ENCODE data around the gene TCEA3.

Gene TCEA3

DNA sequence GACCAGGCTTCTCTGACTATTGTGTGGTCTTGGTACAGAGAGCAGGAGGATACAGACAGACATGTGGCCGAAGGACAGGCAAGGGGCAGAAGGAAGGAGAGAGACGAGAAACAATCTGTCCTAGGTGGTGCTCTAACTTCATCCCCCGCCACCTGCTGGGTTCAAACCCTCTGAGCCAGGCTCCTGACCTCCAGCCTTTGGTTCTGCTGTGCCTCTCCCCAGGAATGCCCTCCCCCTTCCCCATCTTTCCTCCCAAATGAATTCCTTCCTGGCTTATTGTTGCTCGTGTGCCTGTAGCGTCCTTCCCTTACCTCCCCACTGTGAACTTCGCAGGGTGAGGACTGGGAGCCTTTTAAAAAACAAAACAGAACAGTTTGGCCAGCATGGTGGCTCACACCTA is 5.4 kb downstream of the TCEA3 start:
- FAIRE-seq, result no peak

DNA sequence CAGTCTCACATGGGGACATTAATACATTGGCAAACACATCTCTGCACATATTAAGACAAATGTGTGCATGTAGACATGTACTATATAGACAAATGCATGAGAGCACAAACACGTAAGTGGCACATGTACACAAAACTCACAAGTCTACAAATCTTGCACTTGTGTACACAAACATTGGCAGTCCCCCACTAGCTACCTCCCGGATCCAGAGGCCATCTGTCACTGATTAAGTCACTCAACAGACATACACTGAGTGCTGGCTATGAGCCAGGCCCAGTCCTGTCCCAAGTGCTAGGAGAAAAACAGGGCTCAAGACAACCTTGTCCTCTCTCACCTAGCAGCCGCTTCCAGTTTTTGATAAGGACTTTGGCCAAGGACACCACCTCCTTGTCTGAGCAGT is 7.0 kb downstream of the TCEA3 start:
- no peak for FAIRE-seq

DNA sequence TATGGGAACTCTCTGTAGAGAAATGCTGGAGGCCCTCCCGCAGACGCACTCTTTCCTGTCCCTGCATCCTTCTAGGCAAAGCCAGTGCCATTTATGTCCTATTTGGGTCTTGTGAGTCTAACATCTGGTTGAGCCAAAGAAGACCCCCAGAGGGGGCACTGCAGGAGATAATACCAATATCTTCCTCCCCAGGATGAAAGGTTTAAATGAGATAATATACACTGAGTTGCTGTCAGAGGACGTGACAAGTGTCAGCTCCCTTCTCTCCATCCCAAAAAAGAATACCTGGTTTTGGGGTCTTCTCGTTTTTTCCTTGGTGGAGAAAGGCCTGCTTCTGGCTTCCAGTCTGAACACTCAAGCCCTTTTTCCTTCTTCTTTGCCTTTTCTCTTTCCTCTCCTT is 7.6 kb downstream of the TCEA3 start:
- FAIRE-seq, result no peak

DNA sequence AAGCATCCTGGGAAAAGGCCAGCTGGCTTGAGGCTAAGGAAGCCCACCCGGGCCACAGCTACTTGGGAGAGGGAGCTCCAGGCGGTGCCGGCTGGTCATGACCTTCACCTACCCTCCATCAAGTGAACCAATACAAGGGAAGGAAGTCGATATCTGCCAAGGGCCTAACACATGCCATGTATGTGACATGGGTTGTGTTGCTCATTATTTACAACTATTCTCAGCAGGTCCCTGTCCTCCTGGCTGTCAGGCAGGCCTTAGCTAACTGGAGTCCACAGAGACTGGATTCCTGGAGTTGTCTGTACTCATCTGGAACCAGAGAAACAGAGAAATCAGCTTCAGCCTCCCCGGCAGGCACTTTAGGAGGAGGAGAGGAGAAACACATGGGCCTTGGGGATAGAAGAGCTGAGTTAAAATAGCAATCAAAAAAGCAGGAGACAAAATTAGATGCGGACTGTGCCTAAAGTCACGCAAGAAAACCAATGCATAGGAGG is 15.7 kb downstream of the TCEA3 start:
- FAIRE-seq, result no peak

DNA sequence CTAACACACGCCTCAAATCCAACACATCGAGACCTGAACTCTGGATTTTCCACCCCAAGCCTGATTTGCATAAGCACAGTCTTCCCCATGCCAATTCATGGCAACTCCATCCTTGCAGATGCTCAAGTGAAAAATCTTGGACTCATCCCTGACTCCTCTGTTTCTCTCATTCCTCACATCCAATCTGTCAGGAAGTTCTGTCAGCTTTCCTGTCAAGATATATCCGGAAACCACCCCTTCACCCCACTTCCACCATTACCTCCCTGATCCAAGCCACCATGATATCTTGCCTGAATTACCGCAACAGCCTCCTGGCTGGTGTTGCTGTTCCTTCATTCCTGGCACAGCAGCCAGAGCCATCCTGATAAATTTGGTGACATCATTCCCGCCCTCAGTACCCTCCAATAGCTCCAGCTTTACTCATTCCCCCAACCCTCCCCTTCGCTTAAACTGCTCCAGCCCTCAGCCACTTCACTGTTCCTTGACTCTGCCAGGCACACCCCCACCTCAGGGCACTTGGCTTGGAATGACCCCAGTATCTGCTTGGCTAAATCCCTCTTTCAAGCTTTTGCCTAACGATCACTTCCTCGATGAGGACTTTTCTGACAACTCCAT is 17.4 kb downstream of the TCEA3 start:
- no peak for FAIRE-seq

DNA sequence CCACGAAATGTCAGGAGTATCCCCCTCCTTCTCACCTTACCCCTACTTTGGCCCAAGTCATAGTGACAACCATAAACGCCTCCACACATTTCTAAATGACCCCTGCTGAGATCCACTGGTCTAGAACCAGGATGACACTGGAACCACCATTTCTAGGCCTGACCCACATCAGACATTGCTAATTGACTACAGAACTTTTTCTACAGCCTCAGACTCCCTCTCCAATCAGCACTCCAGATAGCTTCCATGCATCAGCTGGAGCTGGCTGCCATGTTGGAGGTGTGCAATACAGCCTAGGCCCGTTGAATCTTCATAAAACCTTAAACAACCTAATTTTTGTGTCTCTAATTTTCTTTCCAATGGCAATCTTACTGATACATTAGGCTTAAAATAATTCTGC is 18.6 kb downstream of the TCEA3 start:
- FAIRE-seq, result no peak

DNA sequence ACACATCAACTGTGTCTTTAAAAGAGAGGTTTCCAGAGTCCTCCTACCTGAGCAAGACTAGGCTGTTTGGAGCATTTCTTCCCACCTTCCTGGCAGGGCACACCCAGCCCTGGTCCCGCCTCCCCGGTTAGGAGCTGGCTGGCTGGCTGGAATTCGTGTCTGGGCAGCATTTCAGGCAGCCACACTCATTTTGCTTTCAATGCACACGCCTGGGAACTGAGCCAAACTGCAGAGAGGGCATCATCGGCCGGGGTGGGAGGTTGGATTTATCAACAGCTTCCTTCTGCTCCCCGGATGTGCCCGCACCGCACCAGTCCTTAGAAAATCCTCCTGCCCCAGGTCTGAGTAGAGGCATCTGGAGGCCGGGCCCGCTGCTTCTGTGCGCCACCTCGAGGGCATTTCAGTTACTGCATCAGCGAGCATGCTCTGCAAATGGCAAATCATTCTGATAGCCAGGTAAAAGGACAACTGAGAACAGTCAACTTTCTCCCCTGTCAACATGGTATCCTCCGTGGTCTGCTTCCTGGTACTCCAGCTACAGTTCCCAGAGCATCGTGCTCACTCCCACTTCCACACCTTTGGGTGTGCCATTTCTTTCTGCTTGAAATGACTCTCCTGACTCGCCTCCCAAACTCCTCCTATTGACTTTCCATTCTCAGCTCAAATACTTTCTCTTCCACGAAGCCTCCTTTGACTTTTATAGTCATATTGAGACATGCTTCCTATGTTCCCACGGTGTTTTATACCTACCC is 20.6 kb downstream of the TCEA3 start:
- FAIRE-seq, result no peak

DNA sequence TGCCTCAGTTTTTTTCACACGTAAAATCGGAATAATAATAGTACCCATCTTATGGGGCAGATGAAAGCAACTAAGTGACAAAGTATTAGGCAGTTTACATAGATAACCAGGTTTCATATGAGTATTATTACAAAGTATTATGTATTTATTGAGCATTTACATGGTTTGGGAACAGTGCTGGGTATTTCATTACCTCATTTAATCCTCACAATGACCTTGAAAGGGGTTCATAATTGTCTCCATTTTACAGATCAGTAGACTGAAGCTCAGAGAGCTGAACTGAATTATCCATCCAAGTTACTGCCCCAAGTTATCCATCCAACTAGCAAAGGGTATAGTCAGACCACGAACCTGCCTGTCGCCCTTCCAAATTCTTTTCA is 21.2 kb downstream of the TCEA3 start:
- no peak for FAIRE-seq

DNA sequence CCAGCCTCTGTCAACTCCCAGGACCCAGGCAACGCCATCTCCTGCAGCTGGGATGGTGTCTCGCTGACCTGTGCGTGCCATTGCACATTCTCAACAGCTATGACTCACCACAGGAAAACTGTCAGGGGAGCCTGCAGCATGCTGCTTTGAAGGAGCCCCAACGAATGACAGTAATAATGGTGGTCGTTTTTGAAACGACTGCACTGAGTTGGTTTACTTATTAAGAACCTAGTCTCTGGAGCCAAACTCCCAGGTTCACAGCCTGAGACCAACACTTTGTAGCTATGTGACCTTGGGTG is 21.6 kb downstream of the TCEA3 start:
- FAIRE-seq, result no peak

DNA sequence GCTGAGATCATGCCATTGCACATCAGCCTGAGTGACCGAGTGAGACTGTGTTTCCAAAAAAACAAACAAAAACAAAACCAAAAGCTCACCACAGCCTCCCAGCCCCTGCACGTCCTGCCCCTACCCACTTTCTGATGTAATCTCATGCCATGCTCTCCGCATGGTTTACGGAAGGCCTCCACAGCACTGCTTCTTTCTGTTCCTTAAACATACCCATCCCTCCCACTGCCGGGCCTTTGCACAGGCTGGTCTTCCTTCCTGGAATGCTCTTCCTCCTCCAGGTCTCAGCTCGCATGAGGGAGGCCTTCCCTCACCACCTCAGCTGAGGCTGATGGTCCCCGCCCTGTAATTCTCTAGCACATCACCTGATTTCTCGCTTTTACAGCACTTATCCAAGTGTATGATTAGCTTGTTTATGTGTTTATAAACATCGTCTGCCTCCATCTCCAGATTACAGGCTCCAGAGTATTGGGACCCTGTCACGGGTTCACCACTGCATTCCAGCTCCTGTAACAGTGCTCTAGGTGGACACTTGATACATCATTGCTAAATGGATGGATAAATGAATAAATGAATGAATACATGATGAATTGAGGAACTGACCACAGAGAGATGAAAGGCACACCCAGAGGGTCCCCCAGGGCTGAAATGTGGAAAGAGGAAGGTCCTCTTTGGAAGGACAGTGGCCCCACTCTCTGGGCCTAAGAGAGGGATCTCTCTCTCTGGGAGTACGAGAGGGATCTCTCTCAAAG is 22.1 kb downstream of the TCEA3 start:
- no peak for FAIRE-seq

DNA sequence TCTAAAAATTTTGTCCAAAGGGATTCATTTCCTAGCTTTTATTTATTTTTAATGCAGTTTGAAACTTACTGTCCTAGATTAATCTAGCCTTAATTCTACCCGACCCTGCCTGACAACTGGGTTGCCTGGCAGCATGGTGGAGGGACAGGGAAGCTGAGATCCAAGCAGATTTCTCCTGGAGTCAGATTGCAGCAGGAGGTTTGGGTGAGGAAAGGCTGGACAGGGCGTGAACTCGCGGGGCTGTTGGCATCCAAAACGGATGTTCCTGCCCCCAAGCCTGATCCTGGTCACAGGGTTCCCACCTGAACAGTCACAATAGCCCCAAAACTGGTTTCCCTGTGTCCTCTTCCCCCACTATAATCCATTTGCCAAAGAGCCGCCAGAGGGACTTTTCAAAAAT is 23.2 kb downstream of the TCEA3 start:
- FAIRE-seq, result no peak

DNA sequence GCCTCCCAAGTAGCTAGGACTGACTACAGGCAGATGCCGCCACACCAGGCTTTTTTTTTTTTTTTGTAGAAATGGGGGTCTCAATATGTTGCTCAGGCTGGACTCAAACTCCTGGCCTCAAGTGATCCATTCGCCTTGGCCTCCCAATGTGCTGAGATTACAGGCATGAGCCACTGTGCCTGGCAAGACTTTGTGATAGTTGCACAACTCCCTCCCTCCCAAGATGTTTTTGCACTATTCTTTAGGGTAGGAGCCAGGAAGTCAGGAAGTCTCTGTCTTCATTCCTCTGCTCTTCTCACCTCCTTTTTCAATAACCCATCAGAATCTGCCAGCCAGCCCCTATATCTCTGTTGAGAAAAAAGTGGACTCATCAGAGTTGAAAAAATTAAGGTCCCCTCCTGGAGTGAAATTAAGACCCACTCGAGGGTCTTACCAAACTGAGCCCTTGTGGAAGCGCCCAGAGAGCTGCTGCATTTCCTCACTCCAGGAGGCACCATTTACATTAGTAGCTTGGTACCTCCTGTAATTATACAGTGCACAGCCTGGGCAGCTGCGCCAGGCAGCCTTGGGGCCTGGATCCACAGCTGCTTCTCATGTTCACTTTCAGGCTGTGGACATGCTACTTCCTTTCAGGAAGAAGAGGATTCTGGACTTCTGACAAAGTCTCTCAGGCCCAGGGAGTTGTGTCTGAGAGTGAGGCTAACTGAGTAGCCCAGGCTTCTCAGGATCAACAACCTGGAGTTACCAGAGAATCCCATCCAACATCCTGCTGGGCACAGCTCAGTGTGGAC is 24.0 kb downstream of the TCEA3 start:
- no peak for FAIRE-seq

DNA sequence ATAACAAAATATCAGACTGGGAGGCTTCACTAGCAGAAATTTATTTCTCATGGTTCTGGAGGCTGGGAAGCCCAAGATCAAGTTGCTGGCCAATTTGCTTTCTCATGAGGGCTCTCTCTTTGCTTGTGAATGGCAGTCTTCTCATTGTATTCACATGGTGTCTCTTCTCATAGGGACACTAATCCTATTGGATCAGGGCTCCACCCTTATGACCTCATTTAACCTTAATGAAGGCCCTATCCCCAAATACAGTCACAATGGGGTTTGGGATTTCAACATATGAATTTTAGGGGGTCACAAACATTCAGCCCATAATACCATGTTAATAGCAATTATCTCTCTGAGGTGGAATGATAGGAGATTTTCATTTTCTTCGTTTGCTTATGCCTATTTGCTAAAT is 25.3 kb downstream of the TCEA3 start:
- FAIRE-seq, result no peak

DNA sequence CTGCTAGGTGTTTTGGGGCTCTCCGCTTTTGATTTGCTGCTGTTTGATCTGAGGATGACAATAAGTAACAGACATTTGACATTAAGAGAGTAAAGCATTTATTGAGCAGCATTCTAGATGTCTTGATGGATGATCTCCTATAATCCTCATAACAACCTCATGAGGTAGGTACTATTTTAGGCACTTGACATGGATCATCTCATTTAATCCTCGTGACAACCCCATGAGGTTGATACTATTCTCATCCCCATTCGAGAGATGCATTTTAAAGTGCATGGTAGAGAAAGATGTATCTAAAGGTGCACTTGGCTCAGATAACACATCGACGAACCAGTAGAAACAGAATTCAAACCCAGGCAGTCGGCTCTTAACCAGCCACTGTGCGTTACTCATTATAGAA is 26.6 kb downstream of the TCEA3 start:
- no peak for FAIRE-seq

DNA sequence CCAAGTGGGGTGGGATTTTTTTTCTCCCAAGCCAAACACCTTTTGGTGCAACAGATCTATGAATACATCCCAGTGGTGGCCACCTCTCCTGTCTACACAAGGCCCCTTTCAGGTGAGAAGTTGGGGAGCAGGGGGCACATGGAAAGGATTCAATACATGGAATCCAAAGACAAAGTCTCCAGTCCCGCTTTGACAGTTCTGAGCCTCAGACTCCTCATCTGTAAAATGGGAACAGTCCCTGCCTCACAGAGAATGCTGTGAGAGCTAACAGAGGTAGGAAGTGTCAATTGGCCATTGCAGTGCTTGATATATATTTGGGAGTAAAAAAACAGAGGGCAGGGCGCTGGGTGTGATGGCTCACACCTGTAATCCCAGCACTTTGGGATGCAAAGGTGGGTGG is 28.2 kb downstream of the TCEA3 start:
- no peak for FAIRE-seq

DNA sequence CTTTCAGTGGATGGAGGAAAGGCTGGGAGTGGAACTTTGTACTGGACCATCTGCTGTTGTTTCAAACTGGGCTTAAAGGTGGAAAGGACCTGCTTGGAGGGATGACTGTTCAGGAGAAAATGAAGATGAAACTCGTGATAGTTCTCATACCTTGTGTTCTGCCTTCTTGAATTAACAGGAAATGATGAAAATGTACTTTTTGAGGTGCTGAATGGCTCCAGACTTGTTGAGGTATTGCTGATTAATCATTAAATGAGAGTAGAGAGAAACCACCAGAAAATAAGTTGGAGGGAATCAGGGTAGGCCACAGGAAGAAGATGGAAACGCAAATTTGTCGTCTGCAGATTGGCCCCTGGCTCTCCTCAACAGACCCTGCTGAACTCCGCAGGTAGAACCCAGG is 28.7 kb downstream of the TCEA3 start:
- no peak for FAIRE-seq

DNA sequence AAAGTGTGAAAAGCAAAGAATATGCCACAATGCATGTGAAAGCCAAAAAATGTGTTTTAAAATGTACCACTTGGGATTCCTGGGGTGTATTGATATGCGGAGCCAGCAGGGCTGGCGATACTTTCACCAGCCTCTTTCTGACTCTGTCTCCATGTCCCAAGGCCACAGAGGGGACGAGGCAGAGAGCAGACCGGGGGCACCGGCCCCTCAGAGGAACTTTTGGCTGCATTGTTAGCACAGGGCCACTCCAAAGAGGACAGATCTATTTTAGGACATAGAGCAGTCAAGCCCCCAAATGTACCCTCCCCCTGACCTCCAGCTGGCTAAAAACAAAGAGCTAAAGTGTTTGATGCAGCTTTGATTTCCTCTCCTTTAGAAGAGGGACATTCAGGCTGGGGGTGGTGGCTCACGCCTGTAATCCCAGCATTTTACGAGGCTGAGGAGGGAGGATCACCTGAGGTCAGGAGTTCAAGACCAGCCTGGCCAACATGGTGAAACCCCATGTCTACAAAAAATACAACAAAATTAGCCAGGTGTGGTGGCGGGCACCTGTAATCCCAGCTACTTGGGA is 29.3 kb downstream of the TCEA3 start:
- FAIRE-seq, result no peak

DNA sequence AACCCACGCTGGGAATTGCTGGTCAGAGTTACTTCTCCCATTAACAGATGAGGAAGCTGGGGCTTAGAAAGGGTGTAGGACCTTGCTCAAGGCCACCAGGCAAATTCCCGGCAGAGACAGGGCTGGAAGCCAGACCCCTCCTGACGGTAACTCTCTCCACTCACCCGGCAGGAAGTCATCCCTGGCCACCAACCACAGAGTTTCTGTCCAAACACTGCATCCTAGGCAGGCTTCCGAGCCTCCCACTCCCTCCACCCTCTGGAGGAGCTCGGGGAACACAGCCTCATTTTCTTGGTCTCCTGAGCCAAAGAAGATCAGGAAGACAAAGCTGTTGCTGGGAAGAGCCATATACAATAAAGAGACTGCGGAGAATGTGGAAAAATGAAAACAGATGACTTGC is 29.9 kb downstream of the TCEA3 start:
- no peak for FAIRE-seq

DNA sequence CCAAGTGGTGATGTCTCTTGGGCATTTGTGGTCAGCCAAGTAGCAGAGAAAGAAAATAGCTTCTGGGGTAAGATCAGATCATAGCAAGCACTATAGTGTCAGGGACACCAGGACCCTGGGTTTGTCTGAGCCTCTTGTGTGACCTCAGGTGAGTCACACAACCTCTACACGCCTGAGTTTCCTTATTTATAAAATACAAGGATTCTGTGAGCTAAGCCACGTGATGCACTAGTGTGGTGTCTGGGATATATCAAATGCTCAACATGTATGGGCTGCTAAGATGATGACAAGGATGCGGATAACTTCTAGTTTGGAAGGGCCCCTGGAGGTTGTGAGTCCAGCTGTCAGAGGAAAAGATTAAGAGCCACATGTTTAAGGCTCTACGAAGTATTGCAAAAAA is 30.4 kb downstream of the TCEA3 start:
- no peak for FAIRE-seq

DNA sequence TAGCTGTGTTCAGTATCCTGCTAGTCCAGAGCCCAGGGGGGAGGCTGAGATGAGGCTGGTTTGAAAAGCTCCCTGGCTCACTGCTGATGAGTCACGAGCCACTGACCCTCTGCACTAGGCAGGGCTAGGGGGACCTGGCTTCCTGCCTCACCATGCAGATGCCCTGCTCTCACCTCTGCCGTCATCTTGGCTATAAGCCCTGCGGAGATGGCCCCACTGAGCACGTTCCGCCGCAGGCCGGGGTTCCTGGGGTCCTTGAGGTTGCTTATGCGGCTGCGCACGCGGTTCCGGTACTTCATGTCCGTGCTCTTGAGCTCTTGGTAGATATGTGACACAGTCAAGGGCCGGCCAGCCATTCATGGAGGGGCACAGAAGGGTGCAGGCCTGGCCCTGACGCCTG is 30.8 kb downstream of the TCEA3 start:
- FAIRE-seq, result no peak

DNA sequence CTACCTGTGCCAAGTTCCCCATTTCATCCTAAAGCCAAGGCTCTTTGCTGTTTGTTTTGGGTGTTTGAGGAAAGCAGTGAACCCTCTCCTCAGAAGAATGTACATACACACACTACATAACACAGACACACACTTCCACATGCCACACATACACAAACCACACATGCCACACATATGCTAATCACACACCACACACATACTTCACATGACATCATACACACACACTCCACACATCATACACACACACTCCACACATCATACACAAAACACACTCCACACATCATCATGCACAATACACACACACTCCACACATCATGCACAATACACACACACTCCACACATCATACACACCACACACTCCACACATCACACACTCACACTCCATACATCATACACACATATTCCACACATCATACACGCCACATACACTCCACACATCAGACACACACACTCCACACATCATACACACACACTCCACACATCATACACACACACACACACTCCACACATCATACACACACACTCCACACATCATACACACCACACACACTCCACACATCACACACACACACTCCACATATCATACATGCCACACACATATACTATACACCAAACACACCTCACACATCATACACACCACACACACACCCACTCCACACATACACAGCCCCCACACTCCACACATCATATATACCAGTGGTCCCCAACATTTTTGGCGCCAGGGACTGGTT is 32.3 kb downstream of the TCEA3 start:
- no peak for FAIRE-seq

DNA sequence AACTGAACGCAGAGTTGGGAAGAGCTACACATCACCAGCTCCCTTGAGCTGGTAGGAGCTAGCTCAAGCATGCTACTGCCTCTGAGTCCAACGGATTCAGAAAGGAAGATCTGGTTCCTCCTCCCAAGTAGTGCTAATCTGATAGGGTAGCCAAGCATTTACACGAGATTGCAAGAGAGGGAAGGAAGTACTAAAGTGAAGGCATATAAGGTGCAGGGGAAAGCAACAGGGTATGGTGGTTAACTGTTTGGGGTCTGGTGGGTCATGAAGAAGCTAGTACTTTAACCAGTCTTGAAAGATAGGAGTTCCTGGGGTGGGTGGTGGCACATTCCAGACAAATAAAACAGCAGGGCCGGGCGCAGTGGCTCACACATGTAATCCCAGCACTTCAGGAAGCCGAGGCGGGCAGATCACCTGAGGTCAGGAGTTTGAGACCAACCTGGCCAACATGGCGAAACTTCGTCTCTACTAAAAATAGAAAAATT is 34.7 kb downstream of the TCEA3 start:
- FAIRE-seq, result no peak

All from G401.6 (cell line).